ENCODE data around the gene ADPRHL1.
"Not testable (repeated sequence)": the region's sequence is repeated elsewhere in the genome, so short reads cannot be mapped to it uniquely, and the experiment has no call there.

The ADPRHL1 gene

GRCh38 chr13:113373811-113374485 is 79.3 kb downstream of the ADPRHL1 start:
- no peak for DNase-seq (ENCODE audit: low read depth in 3 of 3)

- DNase-seq (ENCODE audit: low read depth in 3 of 3): not testable (repeated sequence)
Measured at GRCh38 chr13:113371701-113372100, 81.6 kb downstream of the ADPRHL1 start.

- DNase-seq (ENCODE audit: low read depth in 3 of 3): no peak
Measured at GRCh38 chr13:113371061-113371460, 82.2 kb downstream of the ADPRHL1 start.

GRCh38 chr13:113369881-113370280 is 83.4 kb downstream of the ADPRHL1 start:
- no peak for DNase-seq (ENCODE audit: low read depth in 3 of 3)

GRCh38 chr13:113369189-113369588 is 84.1 kb downstream of the ADPRHL1 start:
- DNase-seq (ENCODE audit: low read depth in 3 of 3): no peak

GRCh38 chr13:113368353-113368752 is 84.9 kb downstream of the ADPRHL1 start:
- not testable (repeated sequence) for DNase-seq (ENCODE audit: low read depth in 3 of 3)

- no peak for DNase-seq (ENCODE audit: low read depth in 3 of 3)
Measured at GRCh38 chr13:113367771-113368170, 85.5 kb downstream of the ADPRHL1 start.

- no peak for DNase-seq (ENCODE audit: low read depth in 3 of 3)
Measured at GRCh38 chr13:113367020-113367560, 86.2 kb downstream of the ADPRHL1 start.

- no peak for DNase-seq (ENCODE audit: low read depth in 3 of 3)
Measured at GRCh38 chr13:113365971-113366588, 87.2 kb downstream of the ADPRHL1 start.

- DNase-seq (ENCODE audit: low read depth in 3 of 3): no peak
Measured at GRCh38 chr13:113365583-113365970, 87.7 kb downstream of the ADPRHL1 start.

- DNase-seq (ENCODE audit: low read depth in 3 of 3): no peak
Measured at GRCh38 chr13:113364901-113365582, 88.2 kb downstream of the ADPRHL1 start.

- DNase-seq (ENCODE audit: low read depth in 3 of 3): peak in 1 of 3 donors; percentile 22
Measured at GRCh38 chr13:113364311-113364889, 88.9 kb downstream of the ADPRHL1 start.

- DNase-seq (ENCODE audit: low read depth in 3 of 3): no peak
Measured at GRCh38 chr13:113361406-113361805, 91.9 kb downstream of the ADPRHL1 start.

- no peak for DNase-seq (ENCODE audit: low read depth in 3 of 3)
Measured at GRCh38 chr13:113360446-113360845, 92.8 kb downstream of the ADPRHL1 start.

GRCh38 chr13:113359571-113359970 is 93.7 kb downstream of the ADPRHL1 start:
- no peak for DNase-seq (ENCODE audit: low read depth in 3 of 3)

- no peak for DNase-seq (ENCODE audit: low read depth in 3 of 3)
Measured at GRCh38 chr13:113358653-113359190, 94.6 kb downstream of the ADPRHL1 start.

- no peak for DNase-seq (ENCODE audit: low read depth in 3 of 3)
Measured at GRCh38 chr13:113357529-113357928, 95.8 kb downstream of the ADPRHL1 start.

- DNase-seq (ENCODE audit: low read depth in 3 of 3): no peak
Measured at GRCh38 chr13:113356596-113356995, 96.7 kb downstream of the ADPRHL1 start.

- no peak for DNase-seq (ENCODE audit: low read depth in 3 of 3)
Measured at GRCh38 chr13:113355621-113356020, 97.7 kb downstream of the ADPRHL1 start.

- DNase-seq (ENCODE audit: low read depth in 3 of 3): no peak
Measured at GRCh38 chr13:113354831-113355610, 98.3 kb downstream of the ADPRHL1 start.

- DNase-seq (ENCODE audit: low read depth in 3 of 3): no peak
Measured at GRCh38 chr13:113353254-113353653, 100.0 kb downstream of the ADPRHL1 start.

Measured in stimulated activated CD4-positive, alpha-beta T cell treated with anti-CD3 and anti-CD28 coated beads, TNF-alpha, amount 100 ng/mL, for 48 hours (primary cell).